SK-N-MC (cell line): ENCODE measurements around the gene ZNF552.
"Not testable (repeated sequence)": the region's sequence is repeated elsewhere in the genome, so short reads cannot be mapped to it uniquely, and the experiment has no call there.

ENCODE experiments used
- EZH2 ChIP-seq: fragments of 200-600 bp; sonication (generic); IDR thresholded peaks from one replicate; pipeline ENCODE4 v1.6.1; 2017; ENCODE audit warnings: antibody characterized with exemption
- POLR2AphosphoS5 ChIP-seq: IDR thresholded peaks from 2 replicates; pipeline ENCODE4 v1.6.1; 2012; ENCODE audit warnings: mild to moderate bottlenecking, low read depth, low read length, borderline replicate concordance

DNA sequence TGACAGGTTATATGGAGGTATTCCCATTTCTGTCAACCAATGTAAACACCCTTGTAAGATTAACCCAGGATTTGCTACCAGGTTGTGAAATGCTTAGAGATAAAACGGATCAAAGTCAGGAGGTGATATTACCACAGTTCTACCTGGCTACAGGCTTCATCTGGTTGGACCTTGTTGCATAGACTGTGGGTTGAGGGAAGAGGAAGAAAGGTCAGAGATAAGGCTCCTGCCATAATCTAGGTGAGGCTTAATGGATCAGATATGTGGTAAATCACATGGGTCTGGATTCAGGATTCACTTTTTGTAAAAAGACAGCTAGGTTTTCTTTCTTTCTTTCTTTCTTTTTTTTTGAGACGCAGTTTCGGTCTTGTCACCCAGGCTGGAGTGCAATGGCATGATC is 6.8 kb upstream of the ZNF552 start:
- not testable (repeated sequence) for TF ChIP-seq POLR2AphosphoS5, EZH2
